Stimulated activated CD8-positive, alpha-beta memory T cell treated with anti-CD3 and anti-CD28 coated beads, Interleukin-15, amount 100 ng/mL, for 1 hour (primary cell): ENCODE results near the gene EIF3L.

ENCODE experiments used
- DNase-seq: peaks from one replicate; pipeline ENCODE4 v3.0.0-alpha.2; 2020; ENCODE audit warnings: low read depth

The EIF3L gene

DNA sequence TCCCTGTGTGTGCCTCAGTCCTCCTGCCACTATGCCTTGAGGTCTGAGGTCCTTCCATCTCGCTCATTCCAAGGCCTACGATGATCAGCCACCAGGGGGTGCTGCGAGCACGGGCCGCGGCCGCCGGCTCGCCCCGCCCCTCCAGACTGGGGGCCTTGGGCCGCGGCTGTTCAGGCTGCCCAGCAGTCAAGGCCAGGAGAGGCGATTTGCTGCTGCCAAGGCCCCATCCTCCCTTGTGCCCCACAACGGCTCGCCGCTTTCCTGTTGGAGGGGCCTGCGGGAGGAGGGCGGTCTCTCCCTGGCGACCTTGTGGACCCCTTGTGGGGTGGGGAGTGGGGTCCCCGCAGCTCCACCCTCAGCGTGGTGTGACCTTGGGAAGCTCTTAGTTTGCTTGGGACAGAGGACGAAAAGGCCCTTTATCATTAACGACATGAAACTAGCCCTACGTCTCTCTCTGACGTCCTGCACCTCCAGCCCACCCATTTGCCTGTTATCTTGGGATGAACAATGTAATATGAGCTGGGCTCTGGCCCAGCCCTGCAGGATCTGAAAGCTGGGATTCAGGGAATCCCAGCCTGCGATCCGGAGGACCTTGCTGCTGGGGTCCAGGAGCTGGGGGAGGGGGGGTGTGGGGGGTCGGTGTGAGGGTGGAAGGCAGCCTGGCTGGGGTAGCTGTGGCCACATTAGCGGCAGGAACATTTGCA, 31.4 kb upstream of the EIF3L start:
- DNase-seq: peak; percentile 69

DNA sequence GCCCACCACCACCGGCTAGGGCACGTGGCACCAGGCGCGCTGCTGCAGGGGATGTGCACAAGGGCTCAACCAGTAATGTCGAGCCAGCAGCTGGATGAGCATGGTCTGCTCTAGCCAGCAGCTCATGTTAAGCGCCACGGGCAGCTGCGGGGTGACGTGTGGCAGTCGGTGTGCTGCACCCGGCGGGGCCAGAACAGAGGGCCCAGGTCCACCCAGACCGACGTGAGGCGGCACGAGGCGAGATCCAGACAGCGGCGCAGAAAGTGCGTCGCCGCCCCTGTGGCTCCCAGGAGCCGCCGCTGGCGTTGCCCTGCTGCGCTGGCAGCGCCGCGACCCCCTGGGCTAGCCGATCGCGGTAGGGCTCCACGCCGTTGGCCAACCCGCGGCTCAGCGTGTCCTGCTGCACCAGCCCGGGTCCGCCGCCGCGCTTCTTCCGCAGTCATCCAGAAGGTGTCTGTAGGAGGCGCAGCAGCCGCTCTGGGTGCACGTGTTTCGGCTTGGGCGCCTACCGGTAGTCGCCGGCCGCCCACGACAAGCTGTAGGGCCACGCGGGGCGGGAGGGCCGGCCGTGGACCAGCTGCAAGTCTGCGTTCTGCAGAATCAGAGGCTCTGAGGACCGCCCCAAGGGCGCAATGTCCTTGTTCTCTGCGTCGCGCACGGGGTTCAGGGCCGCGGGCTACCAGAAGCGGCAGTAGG, 30.7 kb upstream of the EIF3L start:
- peak; percentile 28 for DNase-seq

DNA sequence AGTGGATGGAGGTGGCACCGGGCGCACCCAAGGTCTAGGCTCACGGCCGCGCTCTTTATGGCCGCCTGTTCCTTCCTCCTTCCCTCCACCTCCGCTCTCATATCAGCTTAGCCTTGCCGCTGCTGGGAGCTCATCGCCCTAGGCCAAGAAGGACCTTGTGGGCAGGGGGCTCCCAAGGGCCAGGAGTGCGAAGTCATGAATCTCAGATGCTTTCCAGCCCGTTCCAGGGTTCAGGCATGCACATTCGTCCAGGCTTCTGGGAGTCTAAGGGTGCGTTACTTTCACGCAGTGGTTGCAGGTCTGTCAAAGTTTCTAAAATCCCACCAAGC, 30.1 kb upstream of the EIF3L start:
- DNase-seq: no peak

DNA sequence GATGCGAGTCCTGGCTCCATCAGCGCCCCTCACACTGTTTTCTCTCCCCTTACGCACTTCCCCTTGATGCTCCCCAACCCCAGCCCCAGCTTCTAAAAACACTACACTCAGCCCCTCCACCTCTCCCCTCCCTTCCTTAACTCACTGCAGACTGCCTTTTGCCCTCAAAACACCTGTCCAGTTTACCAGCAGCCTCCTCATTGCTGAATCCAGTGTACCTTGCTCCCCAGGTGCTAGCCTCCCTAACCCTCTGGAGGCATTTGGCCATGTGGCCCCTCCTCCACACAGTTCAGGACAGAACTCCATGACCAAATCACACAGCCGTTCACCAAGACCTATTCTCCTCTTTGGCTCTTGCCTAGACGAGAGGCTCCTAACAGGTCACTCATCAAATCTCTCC, 28.9 kb upstream of the EIF3L start:
- no peak for DNase-seq

DNA sequence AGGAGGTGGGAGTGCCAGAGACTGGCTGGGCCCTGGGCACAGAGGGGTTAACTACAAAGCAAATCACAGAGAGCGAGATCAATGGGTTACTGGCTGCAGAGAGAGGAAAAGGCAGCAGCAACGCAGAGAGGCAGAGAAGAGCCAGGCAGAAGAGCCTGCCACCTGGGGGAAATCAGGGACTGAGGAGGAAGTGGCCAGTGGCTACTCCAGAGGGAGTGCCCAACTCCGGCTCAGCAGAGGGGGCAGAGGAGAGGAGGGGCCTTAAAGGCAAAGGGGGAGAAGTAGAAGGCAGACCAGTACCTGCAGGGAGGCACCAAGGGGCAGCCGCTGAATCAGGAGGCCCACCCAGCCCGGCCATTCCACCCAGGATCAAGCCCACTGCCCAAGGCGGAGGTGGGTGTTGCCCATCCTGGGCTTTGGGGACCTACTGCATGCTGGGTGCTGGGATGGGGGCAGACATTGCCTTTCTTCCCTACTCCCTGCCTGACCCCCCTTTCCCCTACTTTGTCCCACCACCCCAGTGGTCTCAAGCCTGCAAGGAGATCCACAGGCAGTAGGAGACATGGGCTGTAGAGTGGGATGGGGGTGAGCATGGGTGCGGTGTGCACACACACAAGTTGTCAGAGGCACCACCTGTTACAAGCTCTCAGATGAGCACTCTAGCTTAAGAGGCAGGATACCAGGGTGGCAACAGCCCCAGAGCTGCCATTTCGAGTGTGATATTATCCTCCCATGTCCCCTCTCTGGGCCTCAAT, 27.0 kb upstream of the EIF3L start:
- DNase-seq: no peak

DNA sequence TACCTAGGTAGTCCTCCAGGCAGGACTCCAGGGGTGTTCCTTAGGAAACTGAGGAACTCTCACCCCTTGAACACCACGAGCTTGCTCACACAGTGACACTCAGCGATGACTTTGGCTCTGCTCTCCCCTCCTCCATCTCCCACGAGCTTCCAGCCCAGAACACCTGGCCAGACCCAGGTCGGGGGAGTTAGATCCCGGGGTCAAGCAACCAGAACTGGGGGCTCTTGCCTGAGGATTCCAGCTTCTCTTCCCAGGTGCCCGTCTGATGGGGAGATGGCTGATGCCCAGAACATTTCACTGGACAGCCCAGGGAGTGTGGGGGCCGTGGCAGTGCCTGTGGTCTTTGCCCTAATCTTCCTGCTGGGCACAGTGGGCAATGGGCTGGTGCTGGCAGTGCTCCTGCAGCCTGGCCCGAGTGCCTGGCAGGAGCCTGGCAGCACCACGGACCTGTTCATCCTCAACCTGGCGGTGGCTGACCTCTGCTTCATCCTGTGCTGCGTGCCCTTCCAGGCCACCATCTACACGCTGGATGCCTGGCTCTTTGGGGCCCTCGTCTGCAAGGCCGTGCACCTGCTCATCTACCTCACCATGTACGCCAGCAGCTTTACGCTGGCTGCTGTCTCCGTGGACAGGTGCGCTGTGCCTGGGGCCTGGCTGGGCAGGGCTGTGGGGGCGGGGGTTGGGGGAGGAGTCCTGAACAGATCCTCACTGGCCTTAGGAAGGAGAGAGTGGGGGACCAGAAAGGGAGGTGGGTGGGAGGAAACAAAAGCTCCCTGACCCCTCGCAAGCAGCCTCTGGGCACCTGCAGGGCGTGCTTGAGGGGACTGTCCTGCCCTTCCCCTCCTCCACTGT, 25.9 kb upstream of the EIF3L start, which contains the start of gene GALR3:
Gene GALR3, plus strand, starts transcription at position 249 of the 852 bp plus-strand sequence. Its CDS starts 25 bp downstream, at position 274.
- no peak for DNase-seq

DNA sequence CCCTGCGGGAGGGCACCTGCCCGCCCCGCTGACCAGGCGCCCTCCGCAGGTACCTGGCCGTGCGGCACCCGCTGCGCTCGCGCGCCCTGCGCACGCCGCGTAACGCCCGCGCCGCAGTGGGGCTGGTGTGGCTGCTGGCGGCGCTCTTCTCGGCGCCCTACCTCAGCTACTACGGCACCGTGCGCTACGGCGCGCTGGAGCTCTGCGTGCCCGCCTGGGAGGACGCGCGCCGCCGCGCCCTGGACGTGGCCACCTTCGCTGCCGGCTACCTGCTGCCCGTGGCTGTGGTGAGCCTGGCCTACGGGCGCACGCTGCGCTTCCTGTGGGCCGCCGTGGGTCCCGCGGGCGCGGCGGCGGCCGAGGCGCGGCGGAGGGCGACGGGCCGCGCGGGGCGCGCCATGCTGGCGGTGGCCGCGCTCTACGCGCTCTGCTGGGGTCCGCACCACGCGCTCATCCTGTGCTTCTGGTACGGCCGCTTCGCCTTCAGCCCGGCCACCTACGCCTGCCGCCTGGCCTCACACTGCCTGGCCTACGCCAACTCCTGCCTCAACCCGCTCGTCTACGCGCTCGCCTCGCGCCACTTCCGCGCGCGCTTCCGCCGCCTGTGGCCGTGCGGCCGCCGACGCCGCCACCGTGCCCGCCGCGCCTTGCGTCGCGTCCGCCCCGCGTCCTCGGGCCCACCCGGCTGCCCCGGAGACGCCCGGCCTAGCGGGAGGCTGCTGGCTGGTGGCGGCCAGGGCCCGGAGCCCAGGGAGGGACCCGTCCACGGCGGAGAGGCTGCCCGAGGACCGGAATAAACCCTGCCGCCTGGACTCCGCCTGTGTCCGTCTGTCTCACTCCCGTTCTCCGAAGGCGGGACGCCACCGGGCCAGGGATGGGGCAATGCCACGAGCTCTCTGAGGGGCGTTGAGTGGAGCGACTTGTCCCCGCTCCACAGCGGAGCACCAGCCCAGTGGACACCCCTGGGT, 24.3 kb upstream of the EIF3L start:
- DNase-seq: no peak

DNA sequence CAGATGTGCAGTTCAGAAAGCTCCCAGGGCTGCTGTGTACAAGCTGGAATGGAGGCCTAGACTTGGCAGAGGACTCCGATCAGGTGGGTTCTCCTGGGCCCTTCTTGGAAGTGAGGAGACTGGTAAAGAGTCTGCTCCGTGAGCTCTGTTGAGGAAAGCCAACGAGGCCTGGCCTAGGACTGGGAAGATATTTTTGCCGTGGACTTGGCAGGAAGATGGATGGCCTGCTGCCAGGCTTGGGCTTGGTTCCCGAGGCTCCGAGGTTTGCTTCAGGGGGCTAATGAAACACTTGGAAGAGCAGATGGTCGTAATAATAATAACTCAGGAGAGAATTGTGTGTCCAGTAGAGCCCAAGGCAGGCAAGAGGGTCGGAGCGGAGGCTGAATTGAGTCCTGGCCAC, 22.2 kb upstream of the EIF3L start:
- no peak for DNase-seq

DNA sequence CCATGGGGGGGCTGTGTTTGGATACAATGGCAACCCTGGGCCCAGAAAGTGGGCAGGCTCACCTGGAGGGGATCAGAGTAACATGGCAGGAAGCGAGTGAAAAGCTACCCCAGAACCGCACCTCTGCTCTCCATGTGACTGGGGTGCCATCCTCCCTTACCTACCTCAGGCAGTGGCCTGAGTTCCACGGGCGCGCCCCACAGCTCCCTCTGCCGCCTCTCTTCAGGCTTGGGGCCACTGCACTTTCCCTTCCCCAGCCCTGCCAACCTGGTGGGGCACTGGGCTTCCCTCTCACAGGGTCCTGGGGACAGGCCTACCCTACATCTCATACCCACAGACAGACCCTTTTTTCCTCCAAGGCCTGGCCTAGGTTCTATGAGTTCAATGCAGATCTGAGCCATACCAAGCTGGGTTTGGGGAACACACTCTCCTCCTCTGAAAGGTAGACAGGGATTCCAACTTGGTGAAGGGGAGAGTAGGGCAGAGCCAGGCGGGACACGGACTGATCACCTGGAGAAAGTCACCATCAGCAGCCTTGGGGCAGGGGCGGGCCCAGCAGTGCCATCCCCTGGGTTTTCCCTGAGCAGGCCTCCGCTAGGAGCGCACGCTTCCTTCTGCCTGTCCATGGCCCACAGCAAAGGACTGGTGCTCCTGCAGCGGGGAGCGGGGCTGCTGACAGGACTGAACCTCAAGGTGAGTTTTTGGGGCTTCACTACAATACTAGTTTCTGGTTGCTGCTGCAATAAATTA, 19.0 kb upstream of the EIF3L start:
- no peak for DNase-seq

DNA sequence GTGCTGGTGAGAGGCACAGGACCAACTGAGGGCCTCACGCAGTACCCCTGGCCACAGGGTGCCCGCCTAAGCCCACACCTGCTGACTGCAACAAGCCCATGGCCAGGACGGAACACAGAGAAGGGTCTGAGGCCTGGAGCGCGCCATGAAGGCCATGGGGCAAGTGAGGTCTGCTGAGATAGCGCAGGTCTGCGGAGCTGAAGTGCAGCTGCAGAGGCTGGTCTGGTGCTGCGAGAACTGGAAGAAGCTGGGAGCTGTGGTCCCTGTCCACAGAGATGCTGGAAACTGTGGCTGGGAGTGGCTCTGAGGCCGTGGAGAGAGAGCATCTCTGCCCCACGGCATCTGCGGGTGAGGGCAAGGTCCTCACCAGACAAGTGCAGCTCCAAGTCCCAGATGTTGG, 17.7 kb upstream of the EIF3L start:
- DNase-seq: no peak

DNA sequence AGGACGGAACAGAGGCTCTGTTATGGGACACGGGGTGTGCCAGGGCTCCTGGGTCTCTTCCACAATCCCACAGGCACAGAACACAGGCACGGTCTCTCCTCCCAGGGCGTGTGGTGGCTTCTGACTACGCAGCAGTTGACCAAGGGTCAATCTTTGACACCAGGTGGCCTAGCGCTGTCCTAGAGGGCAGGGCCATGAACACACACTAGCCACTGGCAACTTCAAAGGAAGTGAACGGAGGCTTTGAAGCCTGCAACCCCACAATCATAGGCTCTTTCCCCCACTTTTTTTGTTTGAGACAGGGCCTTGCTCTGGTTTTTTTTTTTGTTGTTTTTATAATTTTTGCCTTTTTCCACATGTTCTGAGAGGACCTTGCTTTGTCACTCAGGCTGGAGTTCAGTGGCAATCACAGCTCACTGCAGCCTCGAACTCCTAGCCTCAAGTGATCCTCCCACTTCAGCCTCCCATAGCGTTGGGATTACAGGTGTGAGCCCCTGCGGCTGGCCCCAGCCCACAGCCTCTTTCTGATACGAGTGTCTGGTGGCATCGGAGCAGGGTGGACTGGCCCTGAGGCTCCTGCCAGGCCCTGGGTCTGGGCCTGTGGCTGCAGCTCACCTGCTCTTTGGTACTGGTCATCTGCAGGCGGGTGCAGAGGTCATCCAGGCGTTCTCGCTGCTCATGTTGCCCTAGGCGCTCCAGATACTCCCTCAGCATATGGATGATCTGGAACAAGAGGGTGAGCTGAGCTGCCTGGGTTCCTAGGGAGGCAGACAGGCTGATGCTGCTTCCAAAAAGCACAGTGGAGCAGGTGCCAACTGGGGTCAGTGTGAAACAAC, 17.0 kb upstream of the EIF3L start:
- DNase-seq: no peak

DNA sequence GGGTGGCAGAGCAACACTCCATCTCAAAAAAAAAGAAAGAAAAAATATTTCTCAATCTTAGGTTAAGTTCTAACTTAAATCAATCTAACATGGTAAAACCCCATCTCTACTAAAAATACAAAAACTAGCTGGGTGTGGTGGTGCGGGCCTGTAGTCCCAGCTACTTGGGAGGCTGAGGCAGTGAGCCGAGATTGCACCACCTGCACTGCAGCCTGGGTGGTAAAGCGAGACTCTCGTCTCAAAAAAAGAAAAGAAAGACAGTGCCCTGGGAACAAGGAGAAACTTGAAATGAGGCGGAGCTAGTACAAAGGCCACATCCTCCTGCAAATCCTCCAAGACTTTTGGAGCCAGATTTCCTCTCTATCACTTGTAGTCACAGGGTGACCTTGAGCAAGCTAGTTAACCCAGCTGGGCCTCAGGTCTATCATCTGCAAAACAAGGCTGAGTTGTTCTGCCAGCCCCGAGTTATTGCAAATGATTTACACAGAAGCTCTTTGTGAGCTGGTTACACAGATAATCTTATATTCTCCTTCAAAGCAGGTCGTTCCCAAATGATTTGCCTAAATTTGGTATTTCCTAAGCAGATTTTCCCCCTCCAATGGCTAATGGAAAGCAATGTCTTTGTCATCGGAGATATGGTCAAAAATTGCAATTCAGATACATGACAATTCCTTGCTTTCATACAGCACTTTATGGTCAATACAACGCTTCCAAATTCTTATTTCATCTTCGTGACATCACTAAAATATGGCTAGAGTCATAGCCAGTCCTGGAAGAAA, 7.0 kb upstream of the EIF3L start:
- no peak for DNase-seq

DNA sequence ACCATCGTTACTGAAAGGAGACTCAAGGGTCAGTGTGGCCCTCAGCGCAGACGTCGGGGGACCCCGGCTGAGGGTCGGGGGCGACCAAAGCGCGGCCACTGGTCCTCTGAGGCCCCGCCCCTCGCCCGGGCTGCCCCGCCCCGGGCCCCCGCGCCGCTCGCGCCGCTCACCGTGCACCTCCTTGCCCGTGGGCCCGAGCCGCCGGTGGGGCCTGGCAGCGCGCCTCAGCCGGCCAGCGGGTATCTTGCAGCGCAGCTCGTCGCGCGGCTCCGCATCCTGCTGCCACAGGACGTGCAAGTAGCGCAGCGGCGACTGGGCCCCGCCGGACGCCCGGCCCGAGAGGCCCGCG, 5.5 kb upstream of the EIF3L start:
- peak; percentile 11 for DNase-seq

DNA sequence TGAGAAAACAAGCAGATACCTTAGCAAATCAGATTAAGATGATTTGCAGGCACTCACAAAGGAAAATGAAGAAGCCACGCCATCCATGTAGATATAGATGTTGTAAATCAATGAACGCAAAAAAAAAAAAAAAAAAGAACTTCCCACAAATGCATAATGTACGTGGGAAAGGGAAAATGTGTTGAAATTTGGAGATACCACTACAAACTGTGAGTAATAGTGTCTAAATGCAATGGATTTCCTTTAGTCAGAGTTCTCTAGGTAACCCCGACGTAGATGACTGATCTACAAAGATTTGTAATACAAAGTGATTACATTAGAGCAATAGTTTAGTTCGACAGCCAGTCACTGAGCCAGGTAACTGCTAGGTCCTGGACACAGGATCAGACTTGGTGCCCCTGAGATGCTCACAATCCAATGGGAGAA, 4.3 kb upstream of the EIF3L start:
- no peak for DNase-seq

DNA sequence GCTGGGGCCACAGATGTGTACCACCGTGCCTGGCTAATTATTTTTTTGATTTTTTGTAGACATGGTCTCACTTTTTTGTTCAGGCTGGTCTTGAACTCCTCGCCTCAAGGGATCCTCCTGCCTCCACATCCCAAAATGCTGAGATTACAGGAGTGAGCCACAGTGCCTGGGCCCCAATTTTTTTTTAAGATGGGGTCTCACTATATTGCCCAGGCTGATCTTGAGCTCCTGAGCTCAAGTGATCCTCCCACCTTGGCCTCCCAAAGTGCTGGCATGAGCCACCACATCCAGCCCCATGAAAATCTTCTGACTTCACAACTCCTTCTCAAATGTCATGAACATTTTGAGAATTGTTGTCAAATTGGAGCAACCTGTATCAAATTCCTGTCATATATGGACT, 2.8 kb upstream of the EIF3L start:
- DNase-seq: no peak

DNA sequence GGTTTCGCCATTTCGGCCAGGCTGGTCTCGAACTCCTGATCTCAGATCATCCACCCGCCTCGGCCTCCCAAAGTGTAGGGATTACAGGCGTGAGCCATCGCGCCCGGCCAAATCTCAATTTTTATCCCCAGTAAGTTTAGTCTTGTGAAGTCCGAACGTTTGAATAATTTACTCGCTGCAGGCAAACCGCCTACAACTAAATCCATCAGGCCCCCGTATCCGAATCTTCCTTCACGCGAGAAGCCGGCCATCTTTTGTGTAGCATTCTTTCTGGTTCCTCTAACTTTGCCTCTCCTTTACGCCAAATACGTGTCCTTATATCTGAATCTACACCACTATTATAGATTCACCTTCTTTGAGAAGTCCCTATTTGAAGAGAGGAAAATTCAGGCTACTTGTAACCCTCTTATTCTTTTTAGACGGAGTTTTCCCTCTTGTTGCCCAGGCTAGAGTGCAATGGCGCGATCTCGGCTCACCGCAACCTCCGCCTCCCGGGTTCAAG, 581 bp upstream of the EIF3L start:
- DNase-seq: no peak

DNA sequence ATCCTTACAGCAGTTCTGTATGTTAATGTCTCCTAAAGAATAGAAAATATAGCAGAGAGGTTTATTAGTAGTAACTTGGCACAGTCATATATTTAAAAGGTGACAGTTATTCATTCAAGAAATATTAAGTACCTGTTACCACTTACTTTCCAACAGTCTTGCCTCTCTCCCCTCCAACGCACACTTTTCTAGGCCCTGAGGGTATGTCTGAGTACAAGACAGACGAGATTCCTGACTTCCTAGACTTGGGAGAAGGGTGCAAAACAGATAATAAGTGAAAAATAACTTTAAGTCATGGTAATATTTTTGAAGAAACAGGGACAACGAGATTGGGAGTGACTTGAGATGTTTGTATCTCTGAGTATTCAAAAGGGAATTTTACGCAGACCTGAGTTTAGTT, 1.6 kb downstream of the EIF3L start:
- DNase-seq: no peak

DNA sequence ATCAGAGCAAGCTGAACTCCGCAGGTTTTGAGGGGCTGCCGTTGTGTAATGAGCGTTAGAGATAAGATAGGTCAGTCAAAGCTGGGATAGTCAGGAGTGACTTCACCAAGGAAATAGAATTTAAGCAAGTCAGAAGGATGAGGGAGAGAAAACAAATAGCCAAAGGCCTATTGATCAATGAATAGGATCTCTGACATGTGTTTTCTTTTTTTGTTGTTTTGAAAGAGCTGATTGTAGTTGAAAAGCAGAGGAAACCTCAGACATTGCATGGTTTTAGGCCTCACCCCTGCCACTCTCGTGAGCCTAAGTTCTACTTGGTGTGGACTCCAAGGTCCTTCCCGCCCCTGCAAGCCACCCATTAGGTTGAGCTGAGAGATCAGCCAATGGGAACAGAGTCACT, 3.2 kb downstream of the EIF3L start:
- no peak for DNase-seq

DNA sequence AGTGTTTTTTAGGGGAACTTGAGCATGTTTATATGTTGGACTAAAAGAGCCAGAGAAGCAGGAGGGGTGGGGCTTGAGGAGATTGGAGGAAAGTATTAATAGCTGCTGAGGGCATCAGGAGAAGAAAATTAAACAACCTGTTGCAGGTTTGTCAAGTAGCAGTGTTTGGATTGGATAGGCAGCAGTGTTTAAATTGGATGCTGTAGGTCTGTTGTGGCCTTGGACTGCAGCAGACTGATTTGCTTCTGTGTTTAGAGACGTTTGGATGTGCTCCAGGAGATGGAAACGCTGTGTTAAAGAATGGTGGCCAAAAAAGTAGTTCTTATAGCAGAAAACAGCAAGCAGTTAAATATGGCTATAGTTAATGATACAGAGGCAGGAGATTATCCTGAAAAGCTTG, 5.7 kb downstream of the EIF3L start:
- DNase-seq: no peak
